ENCODE results near the gene TLK2. TPM values are rescaled to one million over a fixed set of nuclear protein-coding genes. Genes with fewer than 3 reads are reported as not detected.
"Not testable (repeated sequence)": the region's sequence is repeated elsewhere in the genome, so short reads cannot be mapped to it uniquely, and the experiment has no call there.

Gene TLK2
- total RNA-seq (10 to 100 TPM; 46.8 to 82.2 (median 54.7) TPM), total RNA-seq (49.1 to 107 (median 79.7) reads per million in 29 experiments)
- 55.5 TPM for total RNA-seq (2013)

GRCh38 chr17:62478424-62478879 is at the start of gene TLK2:
TSS of gene TLK2 (plus strand) at chr17:62478825. CDS start at chr17:62481126, 2,301 bp downstream.
- H3K4me1 ChIP-seq (ENCODE audit: control insufficient read depth in 1 of 2, extremely low read depth in 1 of 2, insufficient read depth in 2 of 2, low read length in 2 of 2) = peaks cover 0 to 19% of the 10 kb centered on the region in 2 experiments
- H3K27ac Mint-ChIP-seq = peak within 1 kb of the TSS; percentile 96 to 97
- H3K36me3 ChIP-seq (ENCODE audit: control insufficient read depth in 2 of 2, extremely low read depth in 1 of 2, insufficient read depth in 1 of 2, low read length in 1 of 2) = no peaks in the 10 kb centered on the region
- peaks cover 36 to 45% (median 41%) of the 10 kb centered on the region in 3 donors for H3K4me1 Mint-ChIP-seq
- ChIA-PET CTCF (no interaction called here), POLR2A (no interaction called here)
- no peaks in the 10 kb centered on the region for H3K27me3 Mint-ChIP-seq
- H3K27me3 ChIP-seq (replicated peaks in 1 of 2; ENCODE audit: control insufficient read depth in 2 of 2, extremely low read depth in 1 of 2, insufficient read depth in 2 of 2, low read length in 1 of 2) = no peaks in the 10 kb centered on the region
- H3K9me3 ChIP-seq = no peaks in the 10 kb centered on the region
- H3K4me3 Mint-ChIP-seq = peak within 1 kb of the TSS; percentile 86 to 88 (median 88)
- no peaks in the 10 kb centered on the region for H3K9me3 Mint-ChIP-seq
- peak in 34 of 35 experiments; percentile 40 to 83 (median 66) for DNase-seq
- peak within 1 kb of the TSS; percentile 54 to 59 for H3K4me3 ChIP-seq (ENCODE audit: control insufficient read depth in 1 of 2, extremely low read depth in 1 of 2, low read length in 1 of 2)
- peak within 1 kb of the TSS; percentile 81 for H3K27ac ChIP-seq (ENCODE audit: low read length)
- under 1% methylated on average over 37 of the region's 59 CpGs for WGBS (ENCODE audit: insufficient coverage)
- ATAC-seq (replicated peaks in 1 of 4) = peak; percentile 74 to 79 (median 76)
- H3K36me3 Mint-ChIP-seq = peaks cover 7% of the 10 kb centered on the region

GRCh38 chr17:62435251-62435650 is 43.4 kb upstream of the TLK2 start:
- H3K36me3 Mint-ChIP-seq = peaks cover 34% of the 10 kb centered on the region
- H3K27me3 ChIP-seq (replicated peaks in 1 of 2; ENCODE audit: control insufficient read depth in 2 of 2, extremely low read depth in 1 of 2, insufficient read depth in 2 of 2, low read length in 1 of 2); CTCF ChIA-PET; H3K9me3 ChIP-seq; H3K36me3 ChIP-seq (ENCODE audit: control insufficient read depth in 2 of 2, extremely low read depth in 1 of 2, insufficient read depth in 1 of 2, low read length in 1 of 2); H3K27ac ChIP-seq (ENCODE audit: low read length); H3K4me3 Mint-ChIP-seq; H3K4me1 Mint-ChIP-seq; POLR2A ChIA-PET; H3K27ac Mint-ChIP-seq; DNase-seq; ATAC-seq (replicated peaks in 1 of 4); H3K4me1 ChIP-seq (ENCODE audit: control insufficient read depth in 1 of 2, extremely low read depth in 1 of 2, insufficient read depth in 2 of 2, low read length in 2 of 2); H3K27me3 Mint-ChIP-seq; H3K9me3 Mint-ChIP-seq; H3K4me3 ChIP-seq (ENCODE audit: control insufficient read depth in 1 of 2, extremely low read depth in 1 of 2, low read length in 1 of 2): not testable (repeated sequence)
- WGBS (ENCODE audit: insufficient coverage) = no CpG with 5 or more reads among the region's 4 CpGs

- H3K27me3 Mint-ChIP-seq; H3K9me3 ChIP-seq; ATAC-seq (replicated peaks in 1 of 4); H3K27ac Mint-ChIP-seq; CTCF ChIA-PET; H3K4me1 ChIP-seq (ENCODE audit: control insufficient read depth in 1 of 2, extremely low read depth in 1 of 2, insufficient read depth in 2 of 2, low read length in 2 of 2); H3K4me3 Mint-ChIP-seq; H3K4me1 Mint-ChIP-seq; DNase-seq; H3K4me3 ChIP-seq (ENCODE audit: control insufficient read depth in 1 of 2, extremely low read depth in 1 of 2, low read length in 1 of 2); POLR2A ChIA-PET; H3K27me3 ChIP-seq (replicated peaks in 1 of 2; ENCODE audit: control insufficient read depth in 2 of 2, extremely low read depth in 1 of 2, insufficient read depth in 2 of 2, low read length in 1 of 2); H3K9me3 Mint-ChIP-seq; H3K27ac ChIP-seq (ENCODE audit: low read length): not testable (repeated sequence)
- peaks cover 34% of the 10 kb centered on the region for H3K36me3 Mint-ChIP-seq
- H3K36me3 ChIP-seq (ENCODE audit: control insufficient read depth in 2 of 2, extremely low read depth in 1 of 2, insufficient read depth in 1 of 2, low read length in 1 of 2) = peaks cover 11 to 29% of the 10 kb centered on the region in 2 donors
- 100% methylated on average over 1 of the region's 6 CpGs for WGBS (ENCODE audit: insufficient coverage)
Observed at GRCh38 chr17:62441181-62441580, 37.4 kb upstream of the TLK2 start.

GRCh38 chr17:62444063-62444462 is 34.6 kb upstream of the TLK2 start:
- Mint-ChIP-seq H3K27ac (no peak overlapping the region), H3K4me1 (no peaks in the 10 kb centered on the region), H3K27me3 (no peaks in the 10 kb centered on the region), H3K4me3 (no peak overlapping the region), H3K9me3 (no peaks in the 10 kb centered on the region), H3K36me3 (peaks cover 45% of the 10 kb centered on the region)
- POLR2A ChIA-PET = no interaction called here
- peaks cover 11 to 48% of the 10 kb centered on the region in 2 donors for H3K36me3 ChIP-seq (ENCODE audit: control insufficient read depth in 2 of 2, extremely low read depth in 1 of 2, insufficient read depth in 1 of 2, low read length in 1 of 2)
- H3K27me3 ChIP-seq (replicated peaks in 1 of 2; ENCODE audit: control insufficient read depth in 2 of 2, extremely low read depth in 1 of 2, insufficient read depth in 2 of 2, low read length in 1 of 2) = no peaks in the 10 kb centered on the region
- H3K4me3 ChIP-seq (ENCODE audit: control insufficient read depth in 1 of 2, extremely low read depth in 1 of 2, low read length in 1 of 2) = no peak overlapping the region
- DNase-seq = no peak
- CTCF ChIA-PET = no interaction called here
- H3K9me3 ChIP-seq = no peaks in the 10 kb centered on the region
- no peak for ATAC-seq (replicated peaks in 1 of 4)
- no peaks in the 10 kb centered on the region for H3K4me1 ChIP-seq (ENCODE audit: control insufficient read depth in 1 of 2, extremely low read depth in 1 of 2, insufficient read depth in 2 of 2, low read length in 2 of 2)
- 100% methylated on average over 1 of the region's 4 CpGs for WGBS (ENCODE audit: insufficient coverage)
- H3K27ac ChIP-seq (ENCODE audit: low read length) = no peak overlapping the region

GRCh38 chr17:62445791-62446190 is 32.8 kb upstream of the TLK2 start:
- ATAC-seq (replicated peaks in 1 of 4); H3K9me3 ChIP-seq; H3K27me3 ChIP-seq (replicated peaks in 1 of 2; ENCODE audit: control insufficient read depth in 2 of 2, extremely low read depth in 1 of 2, insufficient read depth in 2 of 2, low read length in 1 of 2); H3K27ac Mint-ChIP-seq; H3K4me3 ChIP-seq (ENCODE audit: control insufficient read depth in 1 of 2, extremely low read depth in 1 of 2, low read length in 1 of 2); H3K4me1 Mint-ChIP-seq; POLR2A ChIA-PET; H3K4me1 ChIP-seq (ENCODE audit: control insufficient read depth in 1 of 2, extremely low read depth in 1 of 2, insufficient read depth in 2 of 2, low read length in 2 of 2); H3K9me3 Mint-ChIP-seq; DNase-seq; CTCF ChIA-PET; H3K27ac ChIP-seq (ENCODE audit: low read length); H3K4me3 Mint-ChIP-seq; H3K27me3 Mint-ChIP-seq: not testable (repeated sequence)
- peaks cover 11 to 44% of the 10 kb centered on the region in 2 donors for H3K36me3 ChIP-seq (ENCODE audit: control insufficient read depth in 2 of 2, extremely low read depth in 1 of 2, insufficient read depth in 1 of 2, low read length in 1 of 2)
- WGBS (ENCODE audit: insufficient coverage) = 100% methylated on average over 2 of the region's 4 CpGs
- peaks cover 40% of the 10 kb centered on the region for H3K36me3 Mint-ChIP-seq

- H3K36me3 Mint-ChIP-seq = peaks cover 21% of the 10 kb centered on the region
- H3K27ac Mint-ChIP-seq = not testable (repeated sequence)
Observed at GRCh38 chr17:62452195-62452594, 26.4 kb upstream of the TLK2 start.

GRCh38 chr17:62453041-62453440 is 25.6 kb upstream of the TLK2 start:
- Mint-ChIP-seq H3K36me3 (peaks cover 13% of the 10 kb centered on the region), H3K4me1 (peaks cover 11 to 14% (median 13%) of the 10 kb centered on the region in 3 donors)
- CTCF ChIA-PET; H3K4me3 Mint-ChIP-seq; ATAC-seq (replicated peaks in 1 of 4); H3K27me3 Mint-ChIP-seq; DNase-seq; H3K4me1 ChIP-seq (ENCODE audit: control insufficient read depth in 1 of 2, extremely low read depth in 1 of 2, insufficient read depth in 2 of 2, low read length in 2 of 2); H3K9me3 Mint-ChIP-seq; H3K27me3 ChIP-seq (replicated peaks in 1 of 2; ENCODE audit: control insufficient read depth in 2 of 2, extremely low read depth in 1 of 2, insufficient read depth in 2 of 2, low read length in 1 of 2); H3K9me3 ChIP-seq; H3K4me3 ChIP-seq (ENCODE audit: control insufficient read depth in 1 of 2, extremely low read depth in 1 of 2, low read length in 1 of 2); POLR2A ChIA-PET; H3K27ac ChIP-seq (ENCODE audit: low read length); H3K36me3 ChIP-seq (ENCODE audit: control insufficient read depth in 2 of 2, extremely low read depth in 1 of 2, insufficient read depth in 1 of 2, low read length in 1 of 2); H3K27ac Mint-ChIP-seq: not testable (repeated sequence)
- 80% methylated on average over 1 of the region's 5 CpGs for WGBS (ENCODE audit: insufficient coverage)

More at GRCh38 chr17:62452195-62452594, 26.4 kb upstream of the TLK2 start:
- CTCF ChIA-PET; H3K27ac ChIP-seq (ENCODE audit: low read length); H3K9me3 Mint-ChIP-seq; H3K27me3 ChIP-seq (replicated peaks in 1 of 2; ENCODE audit: control insufficient read depth in 2 of 2, extremely low read depth in 1 of 2, insufficient read depth in 2 of 2, low read length in 1 of 2); H3K4me1 ChIP-seq (ENCODE audit: control insufficient read depth in 1 of 2, extremely low read depth in 1 of 2, insufficient read depth in 2 of 2, low read length in 2 of 2); H3K4me3 Mint-ChIP-seq; H3K27me3 Mint-ChIP-seq; DNase-seq; H3K9me3 ChIP-seq; POLR2A ChIA-PET; H3K4me3 ChIP-seq (ENCODE audit: control insufficient read depth in 1 of 2, extremely low read depth in 1 of 2, low read length in 1 of 2); ATAC-seq (replicated peaks in 1 of 4): not testable (repeated sequence)
- H3K36me3 ChIP-seq (ENCODE audit: control insufficient read depth in 2 of 2, extremely low read depth in 1 of 2, insufficient read depth in 1 of 2, low read length in 1 of 2) = peaks cover 0 to 13% of the 10 kb centered on the region in 2 donors
- peaks cover 11 to 14% (median 13%) of the 10 kb centered on the region in 3 donors for H3K4me1 Mint-ChIP-seq
- no CpG with 5 or more reads among the region's 4 CpGs for WGBS (ENCODE audit: insufficient coverage)

Measured in T-cell (primary cell).